NOMO-1 (cell line): Measurements from ENCODE around the gene DEPDC5.

Source experiments
- DNase-seq, 2 experiments: peaks; one replicate each; lab custom pipeline; 2025; ENCODE audit not compliant: unreplicated experiment in 2 of 2; lab: John Stamatoyannopoulos, UW

Gene DEPDC5

DNA sequence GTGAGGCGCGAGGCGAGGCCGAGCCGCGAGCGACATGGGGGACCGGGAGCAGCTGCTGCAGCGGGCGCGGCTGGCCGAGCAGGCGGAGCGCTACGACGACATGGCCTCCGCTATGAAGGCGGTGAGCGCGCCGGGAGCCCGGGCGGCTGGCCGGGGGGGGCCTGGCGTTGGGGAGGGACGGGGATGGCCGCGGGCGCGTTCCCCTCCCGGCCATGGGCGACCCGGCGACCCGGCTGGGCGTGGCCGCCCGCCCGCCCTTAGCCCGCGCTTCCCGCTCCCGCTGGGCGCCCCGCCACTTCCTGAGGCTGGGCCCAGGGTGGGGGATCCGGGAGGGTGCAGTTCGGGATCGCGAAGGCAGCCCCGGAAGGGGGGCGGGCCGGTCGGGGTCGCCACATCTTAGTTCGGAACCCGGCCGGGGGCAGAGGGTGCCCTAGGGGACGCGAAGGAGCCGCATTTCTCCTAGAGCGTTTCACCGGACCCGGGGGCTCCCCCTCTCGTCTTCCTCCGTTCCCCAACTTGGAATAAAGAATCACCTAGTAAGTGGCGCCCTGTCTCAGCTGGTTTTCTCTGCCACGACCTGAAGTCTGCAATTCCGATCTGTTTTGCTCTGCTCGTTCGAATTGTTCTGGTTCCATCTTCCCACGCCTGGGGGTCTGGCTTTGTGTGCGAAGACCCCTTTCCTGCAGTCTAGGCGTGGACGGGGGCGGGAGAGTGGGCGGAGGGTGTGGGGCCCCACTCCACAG is 191.1 kb downstream of the DEPDC5 start:
- no peak for DNase-seq

DNA sequence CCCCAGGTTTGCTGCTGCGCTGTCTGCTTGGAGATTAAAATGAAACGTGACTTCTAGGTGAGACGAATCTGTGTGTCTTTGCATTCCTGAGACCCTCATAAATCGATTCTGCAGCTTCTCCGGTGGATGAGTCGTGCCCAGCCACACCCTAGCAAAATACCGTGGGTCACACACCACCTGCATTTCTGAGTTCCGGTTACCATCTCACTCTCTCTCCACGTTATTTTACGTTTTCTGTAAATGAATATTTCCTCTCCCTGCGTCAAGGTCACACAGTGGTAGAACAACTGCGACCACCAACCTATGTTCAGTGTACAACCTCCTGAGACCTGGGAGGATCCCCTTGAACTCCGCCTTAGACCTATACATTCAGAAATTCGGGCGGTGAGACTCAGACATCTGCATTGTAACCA is 191.6 kb downstream of the DEPDC5 start:
- no peak for DNase-seq

DNA sequence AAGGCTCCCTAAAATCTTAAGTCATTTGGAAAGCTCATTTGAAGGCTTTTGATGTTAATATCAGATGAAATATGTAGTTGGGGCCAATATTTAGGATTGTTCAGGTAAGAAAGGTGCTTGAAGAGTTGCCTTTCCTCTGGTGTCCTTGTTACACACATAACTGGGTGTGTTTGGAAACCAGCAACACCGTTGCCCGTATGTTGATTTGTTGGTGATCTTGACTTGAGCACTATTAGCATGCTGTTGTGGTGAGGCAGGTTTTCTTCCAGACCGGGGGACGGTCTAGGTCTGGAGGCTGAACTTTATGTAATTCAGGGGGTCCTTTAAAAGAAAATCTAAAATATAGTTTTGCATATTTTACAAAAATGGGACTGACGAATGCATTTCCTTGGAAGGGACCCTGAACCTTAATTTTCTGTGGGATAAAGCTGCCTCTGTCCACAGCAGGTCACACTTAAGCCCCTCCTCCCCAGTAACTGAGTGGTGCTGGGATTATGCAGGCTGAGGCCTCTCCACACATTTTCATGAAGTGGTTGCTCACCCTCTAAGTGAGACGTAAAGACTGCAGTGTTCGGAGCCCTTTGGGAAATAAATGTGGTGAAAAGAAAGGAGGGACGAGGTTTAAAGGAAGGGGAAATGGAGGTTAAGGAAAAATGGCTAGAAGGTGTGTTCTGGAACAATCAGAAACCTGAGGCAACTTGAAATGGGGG is 192.3 kb downstream of the DEPDC5 start:
- DNase-seq, result no peak

DNA sequence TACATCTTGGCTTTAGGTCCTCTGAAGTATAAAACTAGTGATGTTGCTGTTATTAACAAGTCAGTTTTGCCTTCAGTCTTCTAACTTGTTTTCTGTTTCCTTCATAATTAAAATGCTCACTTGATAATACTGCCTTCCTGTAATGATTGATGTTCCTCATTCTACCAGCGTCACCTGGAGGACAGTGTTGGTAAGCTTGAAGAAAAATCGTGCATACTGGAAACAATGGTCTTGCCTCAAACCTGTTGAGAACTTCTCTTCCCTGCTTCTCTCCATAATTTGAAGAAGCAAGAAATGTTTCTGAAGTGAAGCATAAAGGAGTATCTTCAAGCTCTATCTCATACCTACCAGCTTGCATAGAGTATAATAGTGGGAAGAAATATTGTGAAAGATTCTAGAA is 193.5 kb downstream of the DEPDC5 start:
- peak; percentile 20 to 75 for DNase-seq

DNA sequence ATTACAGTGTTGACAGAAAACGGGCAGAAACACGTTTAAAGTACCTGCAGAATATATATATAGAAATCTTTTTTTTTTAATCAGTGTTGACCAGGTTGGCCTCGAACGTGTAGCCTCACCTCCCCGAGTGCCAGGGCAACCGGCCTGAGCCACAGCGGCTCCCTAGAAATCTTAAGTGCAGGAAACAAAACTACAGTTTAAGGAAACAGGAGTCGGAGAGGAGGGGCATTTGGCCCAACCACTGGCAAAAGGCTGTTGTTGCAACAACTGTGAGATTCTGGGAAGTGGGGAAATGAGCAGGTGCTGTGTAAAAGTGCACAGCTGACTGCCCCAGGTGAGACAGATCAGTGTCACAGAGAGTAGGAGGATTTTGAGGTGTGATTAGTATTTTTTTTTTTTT is 194.2 kb downstream of the DEPDC5 start:
- no peak for DNase-seq

DNA sequence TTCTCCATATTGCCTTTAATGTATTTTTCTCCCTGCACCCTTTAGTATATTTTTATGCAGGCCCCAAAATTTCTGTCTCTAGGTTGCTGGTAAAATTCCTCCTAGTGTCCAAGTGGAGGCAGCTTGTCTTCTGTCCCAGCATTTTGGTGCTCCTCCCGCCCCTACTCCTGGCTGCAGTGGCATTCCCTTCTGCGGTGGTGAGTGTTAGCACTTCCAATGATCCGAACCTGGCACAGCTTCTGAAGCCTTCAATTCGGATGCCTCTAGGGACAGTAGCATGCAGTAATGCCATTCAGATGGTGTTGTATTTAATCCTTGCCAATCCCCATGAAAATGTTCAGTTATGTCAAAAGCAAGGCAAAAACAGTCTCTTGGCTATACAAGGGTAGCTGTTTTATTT is 196.4 kb downstream of the DEPDC5 start:
- DNase-seq, result no peak

DNA sequence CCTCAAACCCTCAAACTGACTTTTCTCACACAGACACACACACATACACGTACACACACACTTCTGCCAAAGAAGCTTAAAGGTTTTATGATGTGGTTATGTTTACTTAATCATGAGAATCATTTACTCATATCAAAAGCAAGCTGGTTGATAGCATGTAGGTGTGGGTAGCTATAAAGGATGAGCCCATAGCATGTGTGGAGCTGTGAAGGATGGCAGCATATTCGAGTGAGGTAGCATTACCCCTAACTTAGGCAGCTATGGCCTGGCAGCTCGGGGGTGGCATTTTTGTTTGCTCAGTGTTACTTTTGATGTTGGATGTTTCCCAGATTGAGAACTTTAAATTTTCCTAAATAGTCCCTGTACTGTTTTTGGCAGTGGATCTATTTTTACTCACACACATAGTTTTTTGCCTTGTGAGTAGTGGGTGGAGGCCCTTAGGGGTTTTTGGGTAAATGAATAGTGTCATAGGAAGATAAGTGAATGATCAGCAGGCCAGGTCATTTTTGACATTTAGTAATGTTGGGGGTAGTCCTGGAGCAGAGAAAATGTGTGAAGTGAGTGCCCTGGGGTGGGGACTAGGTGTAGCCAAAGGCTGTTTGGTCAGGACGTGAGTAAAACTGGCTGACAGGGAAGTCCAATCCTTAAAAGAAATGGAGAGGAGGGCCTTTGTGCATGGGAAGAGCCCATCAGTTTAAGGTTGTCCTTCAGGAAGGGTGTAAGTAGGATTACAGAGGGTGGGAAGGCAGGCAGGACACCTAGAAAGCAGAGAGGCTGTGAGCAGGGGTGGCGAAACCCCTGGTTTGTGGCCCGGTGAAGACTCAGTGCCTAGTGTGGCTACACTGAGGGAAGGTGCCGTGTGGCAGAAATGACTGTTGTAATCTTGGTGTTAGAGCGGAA is 197.6 kb downstream of the DEPDC5 start:
- no peak for DNase-seq

DNA sequence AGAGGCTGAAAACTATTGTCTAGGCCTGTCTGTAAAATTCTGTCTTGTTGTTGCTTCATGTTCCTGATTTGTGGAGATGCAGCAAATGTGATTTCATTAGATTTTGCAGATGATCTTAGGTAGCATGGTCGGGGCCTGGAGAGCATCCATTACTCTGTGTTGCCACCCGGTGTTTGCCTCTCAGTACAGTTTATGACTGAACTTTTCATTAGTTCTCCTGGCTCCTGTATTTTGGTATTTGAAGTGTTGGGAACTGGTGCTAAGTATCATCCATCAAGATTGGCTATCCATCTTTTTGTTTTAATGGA is 198.2 kb downstream of the DEPDC5 start:
- no peak for DNase-seq

DNA sequence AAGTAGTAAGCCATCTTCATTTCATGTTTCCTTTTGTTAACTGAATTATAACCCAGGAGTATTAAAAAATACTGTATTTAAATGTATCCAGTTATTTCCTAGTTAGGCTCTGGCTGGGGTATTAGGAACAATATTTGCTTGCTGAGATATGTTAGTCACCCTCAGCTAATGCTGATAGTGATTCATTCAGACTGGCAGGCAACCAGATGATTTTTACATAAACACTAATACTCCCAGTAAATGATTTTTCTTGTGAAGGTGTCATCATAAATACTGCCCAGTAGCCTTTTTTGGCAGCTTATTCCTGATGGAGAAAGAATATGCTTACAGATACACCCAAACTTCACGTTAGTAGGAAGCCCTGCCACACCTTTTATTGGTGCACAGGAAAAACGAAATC is 198.7 kb downstream of the DEPDC5 start:
- DNase-seq, result no peak

DNA sequence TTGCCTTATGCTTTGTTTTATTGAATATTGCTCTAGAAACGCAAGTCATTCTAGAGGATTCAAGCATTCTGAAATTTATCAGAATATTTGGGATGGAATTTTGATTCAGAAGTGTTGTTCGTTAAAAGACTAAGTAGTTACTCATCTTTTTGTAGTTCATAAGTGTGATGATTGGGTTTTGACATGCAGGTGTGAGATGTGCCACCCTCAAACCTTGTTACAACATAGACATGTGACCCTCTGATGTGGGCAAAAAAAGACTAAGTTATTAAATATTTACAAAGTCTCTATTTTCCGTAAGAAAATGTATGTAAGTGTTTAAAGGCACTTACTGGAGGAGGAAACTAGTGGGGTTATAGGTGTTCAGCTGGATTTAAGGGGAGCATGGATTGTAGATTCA is 199.4 kb downstream of the DEPDC5 start:
- DNase-seq, result no peak

DNA sequence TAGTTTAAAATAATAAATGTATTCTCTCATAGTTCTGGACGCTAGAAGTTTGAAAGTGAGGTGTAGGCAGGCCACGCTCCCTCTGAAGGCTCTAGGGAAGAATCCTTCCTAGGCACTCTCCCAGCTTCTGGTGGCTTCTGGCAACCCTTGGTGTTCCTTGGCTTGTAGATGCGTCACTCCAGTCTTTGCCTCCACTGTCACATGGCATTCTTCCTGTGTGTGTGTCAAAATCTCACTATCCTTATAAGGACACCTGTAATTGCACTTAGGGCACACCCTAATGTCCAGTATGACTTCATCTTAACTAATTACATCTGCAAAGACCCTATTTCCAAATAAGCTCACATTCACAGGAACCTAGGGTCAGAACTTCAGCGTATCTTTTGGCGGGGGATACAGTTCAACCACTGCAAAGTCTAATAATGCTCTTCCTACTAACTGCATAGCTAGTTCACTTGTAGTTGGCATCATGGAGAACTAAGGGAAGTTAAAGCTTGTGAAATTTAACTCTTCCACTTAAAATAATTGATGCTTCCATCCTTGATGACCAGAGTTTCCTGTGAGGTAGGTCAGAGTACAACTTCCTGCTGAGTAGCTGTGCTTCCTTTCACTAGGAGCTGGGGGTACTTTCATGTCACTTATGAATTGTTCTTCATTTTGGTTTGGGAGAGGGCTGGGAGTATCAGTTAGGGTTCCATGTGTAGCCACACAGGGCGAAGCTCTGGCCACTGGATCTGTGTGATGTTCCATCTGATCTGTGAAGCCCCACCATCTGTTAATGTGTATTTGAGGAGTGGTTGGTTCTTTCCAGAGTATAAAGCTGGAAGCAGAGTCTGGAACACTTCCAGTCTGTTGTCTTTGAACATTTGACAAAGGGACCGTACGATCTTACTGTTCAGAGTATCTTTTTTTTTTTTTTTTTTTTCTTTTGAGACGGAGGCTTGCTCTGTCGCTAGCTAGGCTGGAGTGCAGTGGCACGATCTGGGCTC is 201.0 kb downstream of the DEPDC5 start:
- DNase-seq, result peak in 1 of 2 experiments; percentile 21

DNA sequence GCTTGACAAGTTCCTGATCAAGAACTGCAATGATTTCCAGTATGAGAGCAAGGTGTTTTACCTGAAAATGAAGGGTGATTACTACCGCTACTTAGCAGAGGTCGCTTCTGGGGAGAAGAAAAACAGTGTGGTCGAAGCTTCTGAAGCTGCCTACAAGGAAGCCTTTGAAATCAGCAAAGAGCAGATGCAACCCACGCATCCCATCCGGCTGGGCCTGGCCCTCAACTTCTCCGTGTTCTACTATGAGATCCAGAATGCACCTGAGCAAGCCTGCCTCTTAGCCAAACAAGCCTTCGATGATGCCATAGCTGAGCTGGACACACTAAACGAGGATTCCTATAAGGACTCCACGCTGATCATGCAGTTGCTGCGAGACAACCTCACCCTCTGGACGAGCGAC is 202.5 kb downstream of the DEPDC5 start:
- DNase-seq, result no peak
